ENCODE data around the gene PLP2.
"Not testable (repeated sequence)": the region's sequence is repeated elsewhere in the genome, so short reads cannot be mapped to it uniquely, and the experiment has no call there.

PLP2 gene

DNA sequence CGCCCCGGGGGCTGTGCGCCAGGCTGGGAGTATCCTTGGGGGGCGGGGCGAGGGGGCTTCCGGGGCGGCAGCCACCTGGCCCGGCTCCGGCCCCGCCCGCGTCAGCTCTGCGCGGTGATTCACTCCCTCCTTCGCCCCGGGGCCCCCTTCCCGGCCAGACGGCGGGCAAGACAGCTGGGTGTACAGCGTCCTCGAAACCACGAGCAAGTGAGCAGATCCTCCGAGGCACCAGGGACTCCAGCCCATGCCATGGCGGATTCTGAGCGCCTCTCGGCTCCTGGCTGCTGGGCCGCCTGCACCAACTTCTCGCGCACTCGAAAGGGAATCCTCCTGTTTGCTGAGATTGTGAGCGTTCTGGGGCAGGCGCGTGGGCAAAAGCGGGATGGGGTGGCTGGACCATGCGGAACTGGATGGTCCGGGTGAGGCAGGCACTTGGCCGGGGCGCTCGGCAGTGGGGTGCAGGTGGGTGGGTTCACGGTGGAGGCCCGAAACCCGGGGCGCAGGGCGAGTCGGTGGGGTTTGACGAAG, at the start of gene PLP2:
Gene PLP2 (plus strand): TSS at position 147 of the 528 bp plus-strand sequence. CDS start 103 bp downstream, at position 250.
- Histone ChIP-seq H3K27me3 (ENCODE audit: insufficient read depth, low read length) (peaks cover 30% of the 10 kb centered on the region), H3K4me3 (ENCODE audit: low read length) (no peak within 1 kb of the TSS), H2AFZ (ENCODE audit: low read depth, low read length) (no peak within 1 kb of the TSS), H3K9me3 (ENCODE audit: low read length) (peaks cover 5% of the 10 kb centered on the region), H3K36me3 (ENCODE audit: insufficient read depth, low read length) (no peaks in the 10 kb centered on the region), H3K4me1 (ENCODE audit: insufficient read depth, low read length) (no peaks in the 10 kb centered on the region)

DNA sequence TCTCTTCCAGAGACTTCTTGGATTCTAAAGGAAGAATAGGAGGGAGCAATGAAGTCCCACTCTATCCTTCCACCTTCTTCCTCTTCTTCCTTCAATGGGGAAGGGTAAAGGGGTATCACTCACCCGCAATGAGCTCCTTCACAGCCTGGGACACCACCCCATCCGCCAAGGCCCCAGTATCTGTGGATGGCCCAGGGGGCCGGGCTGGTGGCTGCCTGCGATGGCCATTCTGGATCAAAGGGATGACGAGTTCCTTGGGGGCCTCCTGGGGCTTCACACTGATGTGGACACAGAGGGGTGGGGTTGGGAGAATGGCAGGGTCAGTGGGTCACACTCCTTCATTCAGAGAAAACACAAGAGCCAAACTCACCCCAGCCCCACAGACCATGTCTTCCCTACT, 49.2 kb upstream of the PLP2 start:
- no peaks in the 10 kb centered on the region for H3K27me3 ChIP-seq (ENCODE audit: insufficient read depth, low read length)
- H3K4me1 ChIP-seq (ENCODE audit: insufficient read depth, low read length), result no peaks in the 10 kb centered on the region
- H2AFZ ChIP-seq (ENCODE audit: low read depth, low read length), result no peak overlapping the region
- peaks cover 10% of the 10 kb centered on the region for H3K36me3 ChIP-seq (ENCODE audit: insufficient read depth, low read length)
- H3K4me3 ChIP-seq (ENCODE audit: low read length), result peak overlapping the region; percentile 76
- no peaks in the 10 kb centered on the region for H3K9me3 ChIP-seq (ENCODE audit: low read length)

- H3K4me3 ChIP-seq (ENCODE audit: low read length); H3K4me1 ChIP-seq (ENCODE audit: insufficient read depth, low read length); H3K27me3 ChIP-seq (ENCODE audit: insufficient read depth, low read length); H2AFZ ChIP-seq (ENCODE audit: low read depth, low read length); H3K9me3 ChIP-seq (ENCODE audit: low read length); H3K36me3 ChIP-seq (ENCODE audit: insufficient read depth, low read length): not testable (repeated sequence)
Observed at GRCh38 chrX:49127742-49128258, 43.9 kb upstream of the PLP2 start.

- Histone ChIP-seq H3K4me1 (ENCODE audit: insufficient read depth, low read length) (no peaks in the 10 kb centered on the region), H3K36me3 (ENCODE audit: insufficient read depth, low read length) (no peaks in the 10 kb centered on the region), H2AFZ (ENCODE audit: low read depth, low read length) (no peak overlapping the region), H3K4me3 (ENCODE audit: low read length) (no peak overlapping the region), H3K27me3 (ENCODE audit: insufficient read depth, low read length) (no peaks in the 10 kb centered on the region), H3K9me3 (ENCODE audit: low read length) (no peaks in the 10 kb centered on the region)
Observed at GRCh38 chrX:49129427-49129826, 42.3 kb upstream of the PLP2 start.

DNA sequence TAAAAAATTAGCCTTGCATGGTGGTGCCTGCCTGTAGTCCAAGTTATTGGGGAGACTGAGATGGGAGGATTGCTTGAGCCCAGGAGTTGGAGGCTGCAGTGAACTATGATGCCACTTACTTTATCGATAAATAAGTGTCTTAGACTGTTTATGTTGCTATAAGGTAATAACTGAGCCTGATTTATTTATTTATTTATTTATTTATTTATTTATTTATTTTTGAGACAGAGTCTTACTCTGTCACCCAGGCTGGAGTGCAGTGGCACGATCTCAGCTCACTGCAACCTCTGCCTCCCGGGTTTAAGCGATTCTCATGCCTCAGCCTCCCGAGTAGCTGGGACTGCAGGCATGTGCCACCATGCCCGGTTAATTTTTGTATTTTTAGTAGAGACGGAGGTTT, 39.4 kb upstream of the PLP2 start:
- not testable (repeated sequence) for H3K36me3 ChIP-seq (ENCODE audit: insufficient read depth, low read length); H2AFZ ChIP-seq (ENCODE audit: low read depth, low read length); H3K4me1 ChIP-seq (ENCODE audit: insufficient read depth, low read length); H3K9me3 ChIP-seq (ENCODE audit: low read length); H3K27me3 ChIP-seq (ENCODE audit: insufficient read depth, low read length); H3K4me3 ChIP-seq (ENCODE audit: low read length)

GRCh38 chrX:49133759-49134158, 37.9 kb upstream of the PLP2 start:
- Histone ChIP-seq H3K36me3 (ENCODE audit: insufficient read depth, low read length) (no peaks in the 10 kb centered on the region), H3K4me3 (ENCODE audit: low read length) (no peak overlapping the region), H3K9me3 (ENCODE audit: low read length) (no peaks in the 10 kb centered on the region), H3K27me3 (ENCODE audit: insufficient read depth, low read length) (no peaks in the 10 kb centered on the region), H2AFZ (ENCODE audit: low read depth, low read length) (no peak overlapping the region), H3K4me1 (ENCODE audit: insufficient read depth, low read length) (no peaks in the 10 kb centered on the region)

DNA sequence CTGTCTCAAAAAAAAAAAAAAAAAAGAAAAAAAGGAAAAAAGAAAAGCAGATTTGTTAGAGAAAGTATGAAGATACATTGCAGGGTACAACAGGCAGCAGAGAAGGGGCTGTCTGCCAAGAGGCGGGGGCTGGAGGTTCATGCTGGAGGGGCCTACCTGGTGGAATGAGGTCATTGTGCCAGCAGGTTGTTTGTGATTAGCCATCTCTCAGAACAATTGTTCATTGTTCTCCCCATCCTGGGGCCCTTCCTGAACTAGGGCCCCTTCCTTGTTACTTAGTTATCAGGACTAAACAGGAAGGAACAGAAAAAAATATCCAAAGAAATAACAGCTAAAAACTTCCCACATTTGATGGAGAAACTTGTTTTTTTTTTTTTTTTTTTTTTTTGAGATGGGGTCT, 34.2 kb upstream of the PLP2 start:
- Histone ChIP-seq H3K9me3 (ENCODE audit: low read length) (no peaks in the 10 kb centered on the region), H3K4me1 (ENCODE audit: insufficient read depth, low read length) (no peaks in the 10 kb centered on the region), H2AFZ (ENCODE audit: low read depth, low read length) (no peak overlapping the region), H3K4me3 (ENCODE audit: low read length) (no peak overlapping the region), H3K27me3 (ENCODE audit: insufficient read depth, low read length) (no peaks in the 10 kb centered on the region), H3K36me3 (ENCODE audit: insufficient read depth, low read length) (no peaks in the 10 kb centered on the region)

- H3K27me3 ChIP-seq (ENCODE audit: insufficient read depth, low read length), result no peaks in the 10 kb centered on the region
- H3K4me3 ChIP-seq (ENCODE audit: low read length), result no peak overlapping the region
- no peaks in the 10 kb centered on the region for H3K36me3 ChIP-seq (ENCODE audit: insufficient read depth, low read length)
- no peak overlapping the region for H2AFZ ChIP-seq (ENCODE audit: low read depth, low read length)
- no peaks in the 10 kb centered on the region for H3K4me1 ChIP-seq (ENCODE audit: insufficient read depth, low read length)
- H3K9me3 ChIP-seq (ENCODE audit: low read length), result no peaks in the 10 kb centered on the region
Observed at GRCh38 chrX:49139713-49140112, 32.0 kb upstream of the PLP2 start.

GRCh38 chrX:49142264-49142663, 29.4 kb upstream of the PLP2 start:
- H3K4me1 ChIP-seq (ENCODE audit: insufficient read depth, low read length); H3K4me3 ChIP-seq (ENCODE audit: low read length); H3K36me3 ChIP-seq (ENCODE audit: insufficient read depth, low read length); H2AFZ ChIP-seq (ENCODE audit: low read depth, low read length); H3K27me3 ChIP-seq (ENCODE audit: insufficient read depth, low read length); H3K9me3 ChIP-seq (ENCODE audit: low read length): not testable (repeated sequence)

GRCh38 chrX:49143154-49143553, 28.5 kb upstream of the PLP2 start:
- H3K9me3 ChIP-seq (ENCODE audit: low read length); H3K27me3 ChIP-seq (ENCODE audit: insufficient read depth, low read length); H3K36me3 ChIP-seq (ENCODE audit: insufficient read depth, low read length); H2AFZ ChIP-seq (ENCODE audit: low read depth, low read length); H3K4me3 ChIP-seq (ENCODE audit: low read length); H3K4me1 ChIP-seq (ENCODE audit: insufficient read depth, low read length): not testable (repeated sequence)

GRCh38 chrX:49147282-49147681, 24.4 kb upstream of the PLP2 start:
- H3K27me3 ChIP-seq (ENCODE audit: insufficient read depth, low read length), result peaks cover 2% of the 10 kb centered on the region
- no peaks in the 10 kb centered on the region for H3K36me3 ChIP-seq (ENCODE audit: insufficient read depth, low read length)
- no peak overlapping the region for H2AFZ ChIP-seq (ENCODE audit: low read depth, low read length)
- H3K4me1 ChIP-seq (ENCODE audit: insufficient read depth, low read length), result no peaks in the 10 kb centered on the region
- H3K9me3 ChIP-seq (ENCODE audit: low read length), result no peaks in the 10 kb centered on the region
- no peak overlapping the region for H3K4me3 ChIP-seq (ENCODE audit: low read length)

DNA sequence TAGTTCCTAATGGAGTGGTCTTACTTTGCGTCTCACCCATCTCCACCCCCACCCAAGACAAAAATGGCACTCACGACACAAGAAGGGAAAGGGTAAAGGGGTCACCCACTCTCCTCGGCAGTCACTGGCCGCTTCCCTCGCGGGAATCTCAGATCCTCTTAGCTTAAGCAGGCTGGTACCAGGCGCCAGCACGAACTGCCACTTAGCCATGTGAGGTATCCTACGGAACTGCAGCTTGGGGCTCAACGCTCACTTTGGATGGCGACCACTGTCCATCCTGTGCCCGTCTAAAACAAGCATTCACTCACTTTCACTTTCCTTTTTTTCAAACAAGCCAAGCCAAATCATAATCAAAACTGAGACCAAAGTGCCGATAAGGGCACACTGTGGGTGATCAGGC, 23.8 kb upstream of the PLP2 start:
- Histone ChIP-seq H2AFZ (ENCODE audit: low read depth, low read length) (no peak overlapping the region), H3K9me3 (ENCODE audit: low read length) (no peaks in the 10 kb centered on the region), H3K36me3 (ENCODE audit: insufficient read depth, low read length) (no peaks in the 10 kb centered on the region), H3K4me1 (ENCODE audit: insufficient read depth, low read length) (no peaks in the 10 kb centered on the region), H3K4me3 (ENCODE audit: low read length) (no peak overlapping the region), H3K27me3 (ENCODE audit: insufficient read depth, low read length) (peaks cover 2% of the 10 kb centered on the region)

GRCh38 chrX:49148390-49149100, 23.2 kb upstream of the PLP2 start:
- H3K4me1 ChIP-seq (ENCODE audit: insufficient read depth, low read length); H2AFZ ChIP-seq (ENCODE audit: low read depth, low read length); H3K4me3 ChIP-seq (ENCODE audit: low read length); H3K27me3 ChIP-seq (ENCODE audit: insufficient read depth, low read length); H3K36me3 ChIP-seq (ENCODE audit: insufficient read depth, low read length); H3K9me3 ChIP-seq (ENCODE audit: low read length): not testable (repeated sequence)

DNA sequence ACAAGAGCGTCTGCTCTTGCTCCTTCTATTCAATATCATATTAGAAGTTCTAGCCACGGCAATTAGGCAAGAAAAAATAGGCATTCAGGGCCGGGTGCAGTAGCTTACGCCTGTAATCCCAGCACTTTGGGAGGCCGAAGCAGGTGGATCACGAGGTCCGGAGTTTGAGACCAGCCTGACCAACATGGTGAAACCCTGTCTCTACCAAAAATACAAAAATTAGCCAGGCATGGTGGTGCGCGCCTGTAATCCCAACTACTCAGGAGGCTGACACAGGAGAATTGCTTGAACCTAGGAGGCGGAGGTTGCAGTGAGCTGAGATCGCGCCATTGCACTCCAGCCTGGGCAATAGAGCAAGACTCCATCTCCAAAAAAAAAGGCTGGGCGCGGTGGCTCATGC, 22.4 kb upstream of the PLP2 start:
- not testable (repeated sequence) for H2AFZ ChIP-seq (ENCODE audit: low read depth, low read length); H3K36me3 ChIP-seq (ENCODE audit: insufficient read depth, low read length); H3K27me3 ChIP-seq (ENCODE audit: insufficient read depth, low read length); H3K9me3 ChIP-seq (ENCODE audit: low read length); H3K4me1 ChIP-seq (ENCODE audit: insufficient read depth, low read length); H3K4me3 ChIP-seq (ENCODE audit: low read length)

All from neuron (in vitro differentiated cells).